Measurements from ENCODE around the gene ZNF469. TPM values are rescaled to one million over a fixed set of nuclear protein-coding genes. Genes with fewer than 3 reads are reported as not detected.

Gene ZNF469
- total RNA-seq, 2 experiments from 2014 or later: 0.15 to 0.17 TPM

DNA sequence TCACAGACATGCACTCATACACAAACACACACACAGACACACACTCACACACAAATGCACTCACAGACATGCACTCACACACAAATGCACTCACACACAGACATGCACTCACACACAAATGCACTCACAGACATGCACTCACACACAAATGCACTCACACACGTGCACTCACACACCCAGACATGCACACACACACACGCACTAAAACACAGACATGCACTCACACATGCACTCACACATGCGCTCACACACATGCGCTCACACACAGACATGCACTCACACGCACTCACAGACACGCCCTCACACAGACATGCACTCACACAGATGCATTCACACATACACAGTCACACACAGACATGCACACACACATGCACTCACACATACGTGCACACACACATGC, 2.7 kb upstream of the ZNF469 start:
- H3K4me1 Mint-ChIP-seq (ENCODE audit: low read depth): peaks cover 4% of the 10 kb centered on the region
- no peak for DNase-seq
- H3K27me3 Mint-ChIP-seq (ENCODE audit: low read depth): peaks cover 20% of the 10 kb centered on the region
- no peak overlapping the region for H3K4me3 Mint-ChIP-seq
- H3K36me3 Mint-ChIP-seq (ENCODE audit: low read depth): no peaks in the 10 kb centered on the region
- no peaks in the 10 kb centered on the region for H3K9me3 Mint-ChIP-seq
- no peak overlapping the region for H3K27ac Mint-ChIP-seq
- CTCF ChIA-PET: no interaction called here
- intact Hi-C loops (cut with micrococcal nuclease): no loop called here

DNA sequence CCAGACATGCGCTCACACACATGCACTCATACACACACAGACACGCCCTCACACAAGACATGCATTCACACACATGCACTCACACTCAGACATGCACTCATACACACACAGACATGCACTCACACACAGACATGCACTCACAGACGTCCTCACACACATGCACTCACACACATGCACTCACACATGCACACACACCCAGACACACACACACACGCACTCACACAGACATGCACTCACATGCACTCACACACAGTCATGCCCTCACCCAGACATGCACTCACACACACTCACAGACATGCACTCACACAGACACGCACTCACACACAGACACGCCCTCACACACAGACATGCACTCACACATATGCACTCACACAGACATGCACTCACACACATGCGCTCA, 2.1 kb upstream of the ZNF469 start:
- CTCF ChIA-PET: no interaction called here
- Mint-ChIP-seq H3K27me3 (ENCODE audit: low read depth) (peaks cover 23% of the 10 kb centered on the region), H3K9me3 (no peaks in the 10 kb centered on the region), H3K4me1 (ENCODE audit: low read depth) (peaks cover 4% of the 10 kb centered on the region), H3K27ac (no peak overlapping the region), H3K4me3 (no peak overlapping the region), H3K36me3 (ENCODE audit: low read depth) (no peaks in the 10 kb centered on the region)
- no peak for DNase-seq
- intact Hi-C loops (cut with micrococcal nuclease): no loop called here

DNA sequence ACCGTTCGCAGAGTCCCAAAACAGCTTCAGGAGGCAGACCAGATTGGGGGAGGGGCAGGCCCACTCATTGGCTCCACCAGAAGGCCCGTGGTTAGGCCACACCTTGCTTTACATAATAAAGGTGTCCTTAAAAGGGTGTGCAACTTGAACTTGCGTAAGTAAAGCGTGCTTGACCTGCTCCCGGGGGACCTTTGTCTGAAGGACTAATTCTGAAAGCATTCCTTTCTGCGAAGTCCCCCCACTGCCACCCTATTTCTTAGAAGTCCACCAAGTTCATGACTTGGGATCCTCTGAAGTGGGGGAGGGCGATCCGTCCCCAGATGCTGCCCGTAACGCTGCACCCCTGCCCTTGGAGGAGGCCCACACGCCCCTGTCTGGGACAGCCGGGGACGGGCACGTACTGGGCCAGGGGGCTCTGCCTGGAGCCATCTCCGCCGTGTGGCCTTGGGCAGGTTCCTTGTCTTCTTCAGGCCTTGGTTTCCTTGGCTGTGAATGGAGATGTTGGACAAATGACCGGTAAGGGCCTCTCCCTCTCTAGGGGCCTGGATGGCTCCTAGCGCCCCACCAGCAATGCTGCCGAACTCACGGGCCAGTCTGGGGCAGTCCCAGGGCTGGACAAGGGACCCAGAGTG, 823 bp upstream of the ZNF469 start:
- Mint-ChIP-seq H3K4me3 (no peak overlapping the region), H3K27ac (no peak overlapping the region), H3K4me1 (ENCODE audit: low read depth) (peaks cover 4% of the 10 kb centered on the region), H3K27me3 (ENCODE audit: low read depth) (peaks cover 29% of the 10 kb centered on the region), H3K9me3 (no peaks in the 10 kb centered on the region), H3K36me3 (ENCODE audit: low read depth) (no peaks in the 10 kb centered on the region)
- intact Hi-C loops (cut with micrococcal nuclease): no loop called here
- CTCF ChIA-PET: no interaction called here
- no peak for DNase-seq

DNA sequence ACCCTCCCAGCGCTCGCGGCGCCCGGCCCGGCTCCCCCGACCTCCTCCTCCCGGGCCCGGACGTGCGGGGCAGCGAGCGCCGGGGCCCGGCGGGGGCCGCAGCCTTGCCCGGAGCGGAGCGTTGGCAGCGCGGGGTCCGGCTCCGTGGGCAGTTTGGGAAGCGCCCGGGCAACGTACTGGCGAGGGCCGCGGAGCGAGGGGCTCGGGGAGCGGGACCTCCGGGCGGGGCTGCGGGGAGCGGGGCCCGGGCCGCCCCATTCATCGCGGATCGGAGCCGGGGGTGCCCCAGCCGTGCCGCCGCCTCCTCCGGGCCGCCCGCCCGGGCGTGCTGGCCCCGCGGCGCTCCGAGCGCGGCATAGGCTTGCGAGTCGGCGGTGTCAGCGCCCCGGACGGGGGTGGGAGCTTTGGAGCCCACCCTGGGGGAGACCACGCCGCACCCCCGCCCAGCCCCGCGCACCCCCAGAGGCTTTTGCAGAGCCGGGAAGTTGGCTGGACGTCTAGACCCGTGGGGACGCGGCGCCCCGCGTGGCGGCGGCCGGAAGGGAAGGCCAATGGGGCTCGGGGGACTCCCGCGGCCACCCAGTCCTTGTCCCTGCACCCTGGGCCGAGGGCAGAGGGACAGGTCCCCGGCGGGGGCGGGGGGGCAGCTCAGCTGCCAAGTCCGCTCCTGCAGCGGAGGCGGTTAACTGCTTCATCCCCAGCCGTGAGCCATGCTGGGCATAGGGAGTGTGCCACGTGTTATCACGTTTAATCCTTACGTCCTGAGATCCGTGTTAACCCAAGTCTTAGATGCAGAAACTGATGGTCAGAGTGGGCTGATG, 852 bp downstream of the ZNF469 start:
- intact Hi-C loops (cut with micrococcal nuclease): no loop called here
- Mint-ChIP-seq H3K4me1 (ENCODE audit: low read depth) (peaks cover 4% of the 10 kb centered on the region), H3K9me3 (no peaks in the 10 kb centered on the region), H3K4me3 (no peak overlapping the region), H3K36me3 (ENCODE audit: low read depth) (no peaks in the 10 kb centered on the region), H3K27me3 (ENCODE audit: low read depth) (peaks cover 29% of the 10 kb centered on the region), H3K27ac (no peak overlapping the region)
- peak; percentile 15 for DNase-seq
- CTCF ChIA-PET: no interaction called here

DNA sequence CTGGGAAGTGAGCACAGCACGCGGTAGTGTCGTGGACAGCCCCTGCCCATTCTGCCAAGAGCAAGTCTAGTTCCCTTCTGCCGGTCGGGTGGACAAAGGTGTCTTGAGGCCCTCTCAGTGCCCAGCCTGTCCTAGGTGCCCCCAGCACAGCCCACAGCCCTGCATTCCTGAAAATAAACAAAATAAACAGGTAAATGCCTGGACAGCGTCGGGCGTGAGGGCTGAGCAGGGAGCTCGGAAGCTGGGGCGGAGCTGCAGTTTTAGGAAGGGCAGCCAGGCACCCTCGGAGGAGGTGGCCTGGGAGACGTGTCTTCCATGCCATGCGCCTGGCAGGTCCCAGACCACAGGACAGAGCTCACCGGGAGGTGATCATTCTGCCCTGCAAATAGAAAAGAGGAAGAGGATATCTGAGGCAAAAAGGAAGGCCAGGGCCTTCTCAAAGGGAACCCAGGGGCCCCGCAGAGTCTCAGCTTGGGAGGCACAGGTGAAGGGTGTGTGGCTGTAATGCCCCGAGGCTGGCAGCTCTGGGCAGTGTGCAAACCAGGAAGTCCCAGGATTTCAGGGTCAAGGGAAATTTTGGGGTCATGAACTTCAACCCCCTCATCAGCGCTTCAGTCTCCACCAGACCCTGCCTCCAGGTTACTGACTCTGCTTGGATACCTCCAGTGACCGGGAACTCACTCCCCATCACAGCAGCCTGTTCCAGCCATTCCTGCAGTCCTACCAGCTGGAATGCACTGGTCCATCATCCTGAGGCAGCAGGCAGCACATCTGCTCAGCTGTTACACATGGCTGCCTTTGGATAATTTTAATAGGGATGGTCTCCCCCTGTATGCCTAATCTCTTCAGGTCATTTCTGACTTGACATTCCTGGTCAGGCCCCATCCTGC, 1.7 kb downstream of the ZNF469 start:
- Mint-ChIP-seq H3K4me3 (no peak overlapping the region), H3K4me1 (ENCODE audit: low read depth) (peaks cover 4% of the 10 kb centered on the region), H3K36me3 (ENCODE audit: low read depth) (no peaks in the 10 kb centered on the region), H3K27me3 (ENCODE audit: low read depth) (peaks cover 29% of the 10 kb centered on the region), H3K9me3 (no peaks in the 10 kb centered on the region), H3K27ac (no peak overlapping the region)
- intact Hi-C loops (cut with micrococcal nuclease): no loop called here
- no peak for DNase-seq
- CTCF ChIA-PET: no interaction called here

DNA sequence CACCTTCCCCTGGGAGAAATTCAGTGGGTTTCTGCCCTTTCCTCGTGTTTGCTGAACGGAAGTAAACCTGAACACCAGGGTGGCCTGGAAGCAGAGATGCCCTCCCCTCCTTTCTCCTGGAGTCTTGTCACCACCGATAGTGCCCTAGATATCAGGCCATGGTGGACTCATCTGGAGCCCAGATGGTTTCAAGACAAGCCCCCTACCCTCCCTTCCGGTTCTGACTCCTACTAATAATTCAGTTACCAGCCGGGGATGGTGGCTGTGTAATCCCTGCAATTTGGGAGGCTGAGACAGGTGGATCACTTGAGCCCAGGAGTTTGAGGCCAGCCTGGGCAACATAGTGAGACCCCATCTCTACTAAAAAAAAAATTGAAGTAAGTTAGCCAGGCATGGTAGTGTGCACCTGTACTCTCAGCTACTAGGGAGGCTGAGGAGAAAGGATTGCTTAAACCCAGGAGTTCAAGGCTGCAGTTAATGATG, 2.4 kb downstream of the ZNF469 start:
- Mint-ChIP-seq H3K27me3 (ENCODE audit: low read depth) (peaks cover 29% of the 10 kb centered on the region), H3K4me1 (ENCODE audit: low read depth) (peaks cover 4% of the 10 kb centered on the region), H3K9me3 (no peaks in the 10 kb centered on the region), H3K36me3 (ENCODE audit: low read depth) (no peaks in the 10 kb centered on the region), H3K4me3 (no peak overlapping the region), H3K27ac (no peak overlapping the region)
- intact Hi-C loops (cut with micrococcal nuclease): no loop called here
- DNase-seq: no peak
- CTCF ChIA-PET: no interaction called here

DNA sequence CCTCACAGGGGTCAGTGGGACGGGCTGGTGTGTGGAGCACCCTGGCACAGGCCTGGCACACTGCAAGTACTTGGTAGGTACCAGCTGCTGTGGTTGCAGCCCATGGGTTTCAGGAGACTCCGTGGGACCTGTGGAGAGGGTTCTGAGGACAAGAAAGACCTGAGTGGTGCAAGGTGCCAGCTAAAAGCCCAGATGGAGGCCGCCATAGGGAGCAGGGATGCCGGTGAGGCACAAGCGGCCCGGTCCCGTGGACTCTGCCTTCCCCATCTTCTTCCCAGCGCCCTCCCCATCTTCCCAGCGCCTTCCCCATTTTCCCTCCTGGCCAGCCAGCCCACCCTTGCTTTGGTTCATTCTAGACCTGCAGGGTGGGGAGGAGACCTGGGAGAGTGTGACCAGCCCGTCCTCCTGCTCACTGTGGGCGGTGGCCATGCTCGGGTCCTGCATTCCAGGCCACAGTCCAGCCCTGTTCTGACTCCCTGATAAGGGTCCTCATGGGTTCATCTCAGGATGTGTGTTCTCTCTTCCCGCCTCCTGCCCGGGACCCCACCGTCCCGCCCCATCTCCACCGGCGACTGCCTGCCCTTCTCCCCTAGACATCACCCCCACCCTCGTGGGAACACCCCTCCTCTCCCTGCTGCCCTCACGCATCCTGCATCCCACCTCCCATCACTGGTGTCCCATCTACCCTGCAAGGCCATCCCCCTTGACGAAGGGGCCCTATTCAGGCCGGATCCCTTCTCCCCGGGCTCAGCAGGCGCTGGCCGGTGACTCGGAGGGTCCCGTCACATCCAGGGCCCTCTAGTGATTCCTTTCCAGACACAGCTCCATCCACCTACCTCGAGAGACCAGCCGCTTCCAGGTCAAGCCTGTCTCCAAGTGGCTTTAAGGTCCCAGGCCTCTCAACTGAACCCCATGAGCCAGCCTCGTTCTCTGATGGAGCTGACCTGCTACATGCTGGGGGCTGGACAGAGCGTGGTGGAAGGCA, 3.4 kb downstream of the ZNF469 start:
- CTCF ChIA-PET: interaction anchor here (0.6 kb wide), 1 partner anchor 127 kb away, joined by 5 read pairs; no protein-coding TSS in a partner anchor
- no peak overlapping the region for H3K27ac Mint-ChIP-seq
- intact Hi-C loops (cut with micrococcal nuclease): no loop called here
- no peak for DNase-seq
- H3K9me3 Mint-ChIP-seq: no peaks in the 10 kb centered on the region
- no peak overlapping the region for H3K4me3 Mint-ChIP-seq
- H3K4me1 Mint-ChIP-seq (ENCODE audit: low read depth): peaks cover 4% of the 10 kb centered on the region
- no peaks in the 10 kb centered on the region for H3K36me3 Mint-ChIP-seq (ENCODE audit: low read depth)
- peaks cover 29% of the 10 kb centered on the region for H3K27me3 Mint-ChIP-seq (ENCODE audit: low read depth)

DNA sequence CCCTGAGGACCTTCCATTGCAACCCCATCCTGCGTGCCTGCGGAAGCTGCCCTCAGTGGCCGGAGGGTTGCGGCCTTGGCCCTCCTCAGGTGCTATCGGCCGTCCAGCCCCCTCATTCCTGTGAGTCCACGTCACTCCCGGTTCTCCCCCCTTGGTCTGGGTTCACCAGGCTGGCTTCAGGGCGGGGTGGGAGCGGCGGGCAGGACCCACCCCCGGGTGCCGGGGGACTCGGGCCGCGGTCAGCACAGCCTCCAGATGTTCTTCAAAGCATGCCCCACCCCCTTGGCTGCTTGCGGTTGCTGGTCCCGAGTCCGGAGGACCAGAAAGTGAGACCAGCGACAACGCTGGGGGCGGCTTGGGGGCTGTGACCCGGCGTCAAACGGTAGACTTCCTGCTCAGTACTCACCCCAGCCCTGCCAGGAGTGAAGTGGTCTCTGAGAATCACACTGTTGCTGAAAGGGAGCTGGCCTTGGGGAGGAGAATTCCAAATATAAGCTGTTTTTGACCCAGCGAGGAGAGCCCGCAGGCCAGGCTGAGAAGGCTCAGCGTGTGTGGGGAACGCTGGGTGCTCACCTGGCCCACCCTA, 4.5 kb downstream of the ZNF469 start:
- H3K27me3 Mint-ChIP-seq (ENCODE audit: low read depth): peaks cover 27% of the 10 kb centered on the region
- DNase-seq: no peak
- no peak overlapping the region for H3K4me3 Mint-ChIP-seq
- intact Hi-C loops (cut with micrococcal nuclease): no loop called here
- H3K27ac Mint-ChIP-seq: no peak overlapping the region
- H3K9me3 Mint-ChIP-seq: no peaks in the 10 kb centered on the region
- no peaks in the 10 kb centered on the region for H3K36me3 Mint-ChIP-seq (ENCODE audit: low read depth)
- CTCF ChIA-PET: no interaction called here
- H3K4me1 Mint-ChIP-seq (ENCODE audit: low read depth): peaks cover 4% of the 10 kb centered on the region

DNA sequence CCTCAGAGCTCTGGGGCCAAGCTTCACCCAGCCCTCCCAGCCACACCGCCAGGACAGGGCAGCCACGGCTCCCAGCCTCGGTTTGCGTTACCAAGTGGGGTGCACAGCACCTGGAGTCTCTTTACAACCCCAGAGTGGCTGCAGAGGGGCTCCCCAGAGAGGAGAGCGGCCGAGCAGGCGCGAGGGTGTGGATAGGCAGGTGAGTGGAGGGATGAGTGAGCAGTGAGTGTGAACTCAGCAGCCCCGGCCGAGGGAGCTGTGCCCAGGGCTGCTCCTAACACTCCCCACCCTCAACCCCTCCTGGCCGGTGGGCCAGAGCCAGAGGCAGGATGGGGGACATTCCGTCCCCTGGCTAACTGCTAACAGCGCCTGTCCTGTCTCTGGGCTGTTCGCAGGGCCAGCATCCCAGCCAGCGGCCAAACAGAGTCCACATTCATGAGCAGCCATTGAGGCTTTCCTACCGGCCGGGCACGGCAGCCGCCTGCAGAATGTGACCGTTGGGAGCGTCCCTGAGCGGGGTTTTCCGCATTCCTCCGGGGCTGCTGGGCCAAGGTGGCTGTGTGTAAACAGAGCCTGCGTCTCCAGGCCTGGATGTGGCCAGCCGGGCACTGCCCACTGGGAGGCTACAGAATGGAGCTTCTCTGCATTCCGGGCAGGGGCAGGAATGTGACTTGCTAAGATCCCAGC, 5.3 kb downstream of the ZNF469 start:
- intact Hi-C loops (cut with micrococcal nuclease): no loop called here
- no peaks in the 10 kb centered on the region for H3K4me1 Mint-ChIP-seq (ENCODE audit: low read depth)
- CTCF ChIA-PET: no interaction called here
- no peak overlapping the region for H3K27ac Mint-ChIP-seq
- no peak for DNase-seq
- H3K4me3 Mint-ChIP-seq: no peak overlapping the region
- no peaks in the 10 kb centered on the region for H3K9me3 Mint-ChIP-seq
- peaks cover 23% of the 10 kb centered on the region for H3K27me3 Mint-ChIP-seq (ENCODE audit: low read depth)
- H3K36me3 Mint-ChIP-seq (ENCODE audit: low read depth): no peaks in the 10 kb centered on the region

DNA sequence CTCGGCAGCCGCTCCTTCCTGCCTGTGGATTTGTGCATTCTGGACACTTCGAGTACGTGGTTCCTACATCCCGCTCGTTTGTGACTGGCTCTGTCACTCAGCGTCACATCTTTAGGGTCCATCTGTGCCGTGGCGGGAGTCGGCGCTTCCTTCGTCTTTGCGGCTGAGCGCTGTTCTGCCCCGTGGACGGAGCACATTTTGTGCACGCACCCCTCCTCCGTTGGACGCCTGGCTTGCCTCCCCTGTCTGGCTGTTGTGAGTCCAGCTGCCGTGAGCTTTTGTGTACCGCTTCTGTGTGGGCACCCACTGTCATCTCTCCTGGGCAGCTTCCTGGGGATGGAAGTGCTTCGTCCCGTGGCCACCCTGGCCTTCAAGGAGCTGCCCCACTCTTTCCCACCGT, 6.4 kb downstream of the ZNF469 start:
- no peaks in the 10 kb centered on the region for H3K36me3 Mint-ChIP-seq (ENCODE audit: low read depth)
- H3K27ac Mint-ChIP-seq: no peak overlapping the region
- no peaks in the 10 kb centered on the region for H3K4me1 Mint-ChIP-seq (ENCODE audit: low read depth)
- H3K27me3 Mint-ChIP-seq (ENCODE audit: low read depth): peaks cover 20% of the 10 kb centered on the region
- H3K9me3 Mint-ChIP-seq: no peaks in the 10 kb centered on the region
- no peak for DNase-seq
- intact Hi-C loops (cut with micrococcal nuclease): no loop called here
- CTCF ChIA-PET: no interaction called here
- no peak overlapping the region for H3K4me3 Mint-ChIP-seq

DNA sequence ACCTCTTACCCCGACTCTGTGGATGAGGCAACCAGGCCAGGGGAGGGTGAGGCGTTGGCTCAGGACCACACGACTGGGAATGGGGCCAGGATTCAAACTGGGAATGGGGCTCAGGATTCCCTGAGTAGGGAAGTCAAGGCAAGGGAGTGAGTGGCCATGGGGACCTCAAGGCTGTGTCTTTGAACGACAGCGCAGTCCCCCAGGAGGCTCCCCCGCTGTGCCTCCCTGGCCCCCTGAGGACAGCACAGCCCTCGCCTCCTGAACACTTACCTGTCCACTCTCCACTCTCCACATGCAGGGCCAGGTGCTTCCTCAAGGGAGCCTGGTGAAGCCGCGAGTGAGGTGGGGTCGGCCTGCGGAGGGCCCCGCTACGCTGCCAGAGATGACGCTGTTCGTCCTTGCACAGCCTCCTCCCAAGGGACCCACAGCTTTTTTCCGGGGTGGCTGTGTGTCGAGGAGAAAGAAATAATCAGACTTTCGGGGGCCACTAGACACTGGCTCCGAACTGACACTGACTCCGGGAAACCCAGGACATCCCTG, 6.9 kb downstream of the ZNF469 start:
- intact Hi-C loops (cut with micrococcal nuclease): no loop called here
- CTCF ChIA-PET: no interaction called here
- H3K4me3 Mint-ChIP-seq: no peak overlapping the region
- no peaks in the 10 kb centered on the region for H3K9me3 Mint-ChIP-seq
- no peaks in the 10 kb centered on the region for H3K4me1 Mint-ChIP-seq (ENCODE audit: low read depth)
- no peak for DNase-seq
- no peaks in the 10 kb centered on the region for H3K36me3 Mint-ChIP-seq (ENCODE audit: low read depth)
- no peak overlapping the region for H3K27ac Mint-ChIP-seq
- H3K27me3 Mint-ChIP-seq (ENCODE audit: low read depth): peaks cover 16% of the 10 kb centered on the region
